Measurements from ENCODE around the gene ATP6V0A4. TPM values are rescaled to one million over a fixed set of nuclear protein-coding genes. Genes with fewer than 3 reads are reported as not detected.

Gene ATP6V0A4
- total RNA-seq, 1 donor from 2014 or later = 0.50 TPM

DNA sequence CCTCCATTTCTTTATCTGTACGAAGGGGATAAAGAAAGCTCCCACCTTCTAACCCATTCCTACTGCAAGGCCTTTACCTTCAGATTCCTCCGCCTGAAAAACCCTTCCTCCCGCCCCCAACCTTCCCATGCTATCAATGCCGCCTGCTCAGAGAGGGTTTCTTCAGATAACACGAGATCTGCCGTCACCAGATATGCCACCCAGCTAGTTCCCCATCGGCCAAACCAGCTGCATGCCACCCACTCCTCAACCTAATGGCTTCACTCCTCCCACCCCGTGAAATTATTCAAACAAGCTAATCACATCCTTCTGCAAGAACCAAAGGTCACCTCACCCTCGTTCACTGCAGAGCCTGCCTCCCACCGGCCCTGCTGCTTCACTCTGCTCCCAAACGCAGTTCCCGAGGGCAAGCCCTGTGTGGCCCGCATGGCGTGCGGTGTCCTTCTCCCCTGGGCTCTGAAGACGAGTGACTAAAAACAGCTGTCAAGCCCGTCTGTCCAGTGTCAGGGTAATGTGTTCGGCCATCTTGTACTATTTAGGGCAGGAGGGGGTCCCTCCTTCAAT is 47.0 kb downstream of the ATP6V0A4 start:
- H3K9me3 Mint-ChIP-seq (ENCODE audit: low read depth) = no peaks in the 10 kb centered on the region
- peaks cover 12% of the 10 kb centered on the region for H3K27me3 Mint-ChIP-seq
- peaks cover 35% of the 10 kb centered on the region for H3K4me1 Mint-ChIP-seq (ENCODE audit: low read depth)
- H3K4me3 Mint-ChIP-seq (ENCODE audit: low read depth) = peak overlapping the region; percentile 2
- peak overlapping the region; percentile 58 for H3K27ac Mint-ChIP-seq
- TF ChIP-seq, protein P1, sequence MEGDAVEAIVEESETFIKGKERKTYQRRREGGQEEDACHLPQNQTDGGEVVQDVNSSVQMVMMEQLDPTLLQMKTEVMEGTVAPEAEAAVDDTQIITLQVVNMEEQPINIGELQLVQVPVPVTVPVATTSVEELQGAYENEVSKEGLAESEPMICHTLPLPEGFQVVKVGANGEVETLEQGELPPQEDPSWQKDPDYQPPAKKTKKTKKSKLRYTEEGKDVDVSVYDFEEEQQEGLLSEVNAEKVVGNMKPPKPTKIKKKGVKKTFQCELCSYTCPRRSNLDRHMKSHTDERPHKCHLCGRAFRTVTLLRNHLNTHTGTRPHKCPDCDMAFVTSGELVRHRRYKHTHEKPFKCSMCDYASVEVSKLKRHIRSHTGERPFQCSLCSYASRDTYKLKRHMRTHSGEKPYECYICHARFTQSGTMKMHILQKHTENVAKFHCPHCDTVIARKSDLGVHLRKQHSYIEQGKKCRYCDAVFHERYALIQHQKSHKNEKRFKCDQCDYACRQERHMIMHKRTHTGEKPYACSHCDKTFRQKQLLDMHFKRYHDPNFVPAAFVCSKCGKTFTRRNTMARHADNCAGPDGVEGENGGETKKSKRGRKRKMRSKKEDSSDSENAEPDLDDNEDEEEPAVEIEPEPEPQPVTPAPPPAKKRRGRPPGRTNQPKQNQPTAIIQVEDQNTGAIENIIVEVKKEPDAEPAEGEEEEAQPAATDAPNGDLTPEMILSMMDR (IDR thresholded peaks at IDR 0.05; ENCODE audit: unreplicated experiment) = no peak
- DNase-seq (ENCODE audit: low spot score, unreplicated experiment) = no peak
- H3K36me3 Mint-ChIP-seq (ENCODE audit: insufficient read depth) = no peaks in the 10 kb centered on the region

DNA sequence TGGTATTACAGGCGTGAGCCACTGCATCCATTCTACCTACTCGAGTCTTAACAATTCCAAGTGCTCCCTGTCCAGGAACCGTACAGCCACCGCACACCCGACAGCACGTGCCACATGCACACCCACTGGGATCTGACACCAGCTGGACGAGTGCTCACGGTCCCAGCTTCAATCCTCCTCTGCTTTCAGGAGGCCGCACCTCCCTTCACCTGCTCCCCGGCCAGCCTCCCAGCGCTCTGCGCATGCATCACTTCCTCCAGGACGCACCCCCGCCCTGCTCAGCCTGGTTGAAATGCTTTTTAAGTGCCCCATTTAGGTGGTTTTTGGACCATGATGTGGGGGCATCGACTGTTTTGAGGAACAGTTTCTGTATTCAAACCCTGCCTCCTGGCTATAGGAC is 47.5 kb downstream of the ATP6V0A4 start:
- DNase-seq (ENCODE audit: low spot score, unreplicated experiment) = no peak
- Mint-ChIP-seq H3K27ac (peak overlapping the region; percentile 58), H3K27me3 (peaks cover 12% of the 10 kb centered on the region), H3K36me3 (ENCODE audit: insufficient read depth) (no peaks in the 10 kb centered on the region), H3K4me1 (ENCODE audit: low read depth) (peaks cover 33% of the 10 kb centered on the region), H3K9me3 (ENCODE audit: low read depth) (no peaks in the 10 kb centered on the region), H3K4me3 (ENCODE audit: low read depth) (no peak overlapping the region)
- TF ChIP-seq, protein P1 (IDR thresholded peaks at IDR 0.05; ENCODE audit: unreplicated experiment) = no peak

DNA sequence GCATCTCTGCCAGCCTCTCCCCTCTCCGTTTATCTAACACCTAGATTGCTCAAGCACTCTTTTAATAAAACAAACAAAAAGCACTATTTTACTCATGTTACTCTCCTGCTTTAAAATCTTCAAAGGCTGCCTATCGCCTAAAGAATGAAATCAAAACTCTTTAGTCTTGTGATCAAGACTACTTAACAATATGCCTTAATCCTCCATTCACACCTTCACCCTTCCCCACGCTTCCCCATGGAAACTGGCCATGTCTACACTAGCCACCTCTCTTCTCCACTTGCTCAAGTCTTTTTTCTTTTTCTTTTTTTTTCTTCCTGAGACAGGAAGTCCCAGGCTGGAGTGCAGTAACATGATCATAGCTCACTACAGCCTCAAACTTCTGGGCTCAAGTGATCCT is 48.0 kb downstream of the ATP6V0A4 start:
- no peak for DNase-seq (ENCODE audit: low spot score, unreplicated experiment)
- H3K27ac Mint-ChIP-seq = no peak overlapping the region
- no peak overlapping the region for H3K4me3 Mint-ChIP-seq (ENCODE audit: low read depth)

DNA sequence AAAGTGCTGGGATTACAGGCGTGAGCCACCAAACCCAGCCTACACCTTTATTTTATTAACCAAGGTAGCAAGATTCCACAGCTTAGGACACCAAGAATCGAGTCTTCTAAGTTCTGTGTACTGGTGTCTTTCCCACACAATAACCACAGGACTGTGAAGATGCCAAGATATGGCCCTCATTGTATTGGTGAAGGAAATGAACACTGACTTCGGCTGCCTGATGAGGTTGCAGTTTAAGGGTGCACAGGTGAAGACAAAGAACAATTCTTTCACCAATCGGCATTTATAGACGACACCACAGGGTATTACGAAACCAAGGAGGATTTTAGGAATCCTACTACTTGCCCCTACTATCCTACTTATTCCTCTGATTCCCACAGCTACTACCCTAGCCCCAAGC is 49.3 kb downstream of the ATP6V0A4 start:
- H3K27ac Mint-ChIP-seq = no peak overlapping the region
- no peaks in the 10 kb centered on the region for H3K9me3 Mint-ChIP-seq (ENCODE audit: low read depth)
- H3K36me3 Mint-ChIP-seq (ENCODE audit: insufficient read depth) = no peaks in the 10 kb centered on the region
- H3K4me1 Mint-ChIP-seq (ENCODE audit: low read depth) = peaks cover 25% of the 10 kb centered on the region
- H3K4me3 Mint-ChIP-seq (ENCODE audit: low read depth) = no peak overlapping the region
- no peak for DNase-seq (ENCODE audit: low spot score, unreplicated experiment)
- peaks cover 12% of the 10 kb centered on the region for H3K27me3 Mint-ChIP-seq
- TF ChIP-seq, protein P1 (IDR thresholded peaks at IDR 0.05; ENCODE audit: unreplicated experiment) = no peak

More for the DNA sequence above, 48.0 kb downstream of the ATP6V0A4 start:
- TF ChIP-seq, protein P1 (IDR thresholded peaks at IDR 0.05; ENCODE audit: unreplicated experiment) = no peak
- Mint-ChIP-seq H3K9me3 (ENCODE audit: low read depth) (no peaks in the 10 kb centered on the region), H3K36me3 (ENCODE audit: insufficient read depth) (no peaks in the 10 kb centered on the region), H3K27me3 (peaks cover 12% of the 10 kb centered on the region), H3K4me1 (ENCODE audit: low read depth) (peaks cover 28% of the 10 kb centered on the region)

DNA sequence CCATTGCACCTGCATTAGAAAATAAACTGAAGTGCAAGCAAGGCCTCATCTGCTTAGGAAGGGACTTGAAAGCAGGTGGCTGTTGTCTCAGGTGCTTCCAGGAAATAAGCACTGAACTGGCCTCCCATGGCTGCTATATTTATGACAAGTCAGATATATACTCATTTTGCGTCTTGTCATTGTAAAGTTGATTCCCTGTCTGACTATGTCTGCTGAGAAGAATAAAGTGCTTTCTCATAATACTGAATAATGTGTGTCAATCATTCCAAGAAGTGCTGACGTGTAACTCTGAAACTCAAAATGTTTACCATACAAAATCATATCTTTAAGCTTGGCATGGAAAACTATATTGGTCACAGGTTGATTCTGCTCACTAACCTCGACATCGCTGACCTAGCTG is 51.9 kb downstream of the ATP6V0A4 start:
- peaks cover 14% of the 10 kb centered on the region for H3K4me1 Mint-ChIP-seq (ENCODE audit: low read depth)
- H3K36me3 Mint-ChIP-seq (ENCODE audit: insufficient read depth) = no peaks in the 10 kb centered on the region
- TF ChIP-seq, protein P1 (IDR thresholded peaks at IDR 0.05; ENCODE audit: unreplicated experiment) = no peak
- H3K4me3 Mint-ChIP-seq (ENCODE audit: low read depth) = no peak overlapping the region
- H3K27ac Mint-ChIP-seq = no peak overlapping the region
- no peak for DNase-seq (ENCODE audit: low spot score, unreplicated experiment)
- peaks cover 9% of the 10 kb centered on the region for H3K27me3 Mint-ChIP-seq
- H3K9me3 Mint-ChIP-seq (ENCODE audit: low read depth) = no peaks in the 10 kb centered on the region

Data from progenitor cell of endocrine pancreas (in vitro differentiated cells).